ENCODE data around the gene ACOT2. TPM values are rescaled to one million over a fixed set of nuclear protein-coding genes. Genes with fewer than 3 reads are reported as not detected.
"Not testable (repeated sequence)": the region's sequence is repeated elsewhere in the genome, so short reads cannot be mapped to it uniquely, and the experiment has no call there.

Gene ACOT2
- total RNA-seq, 2 experiments from 2014 or later, result 7.9 to 11.7 TPM

DNA sequence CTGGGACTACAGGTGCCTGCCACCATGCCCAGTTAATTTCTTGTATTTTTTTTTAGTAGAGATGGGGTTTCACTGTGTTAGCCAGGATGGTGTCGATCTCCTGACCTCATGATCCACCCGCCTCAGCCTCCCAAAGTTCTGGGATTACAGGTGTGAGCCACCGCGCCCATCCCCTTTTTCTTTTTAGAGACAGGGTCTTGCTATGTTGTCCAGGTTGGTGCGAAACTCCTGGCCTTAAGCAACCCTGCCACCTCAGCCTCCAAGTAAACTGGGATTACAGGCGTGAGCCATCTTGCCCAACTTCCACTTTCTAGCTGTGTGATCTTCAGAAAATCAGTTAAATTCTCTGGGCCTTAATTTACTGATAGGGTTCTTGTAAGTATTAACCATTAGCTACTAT, 2.1 kb upstream of the ACOT2 start:
- BruUV-seq (replicated peaks); H3K4me3 ChIP-seq (ENCODE audit: low read depth, low read length, poor library complexity, severe bottlenecking); H3K4me2 ChIP-seq (ENCODE audit: low read length); H3K27ac ChIP-seq (ENCODE audit: low read depth, low read length, poor library complexity, severe bottlenecking); intact Hi-C loops (cut with micrococcal nuclease; ENCODE audit: unreplicated experiment); H3K36me3 ChIP-seq (ENCODE audit: insufficient read depth, low read length); H3K9me3 ChIP-seq (ENCODE audit: low read length); DNase-seq (ENCODE audit: low spot score); H4K20me1 ChIP-seq (ENCODE audit: insufficient read depth, low read length); H2AFZ ChIP-seq (ENCODE audit: low read length); CTCF ChIA-PET (ENCODE audit: unreplicated experiment); H3K79me2 ChIP-seq (ENCODE audit: insufficient read depth, low read depth, low read length); H3K9me2 ChIP-seq (ENCODE audit: insufficient read depth, low read length): not testable (repeated sequence)
- POLR2A ChIA-PET, result interaction anchor here (0.6 kb wide), 1 partner anchor 417 kb away, joined by 3 read pairs; no protein-coding TSS in a partner anchor
- H3K4me1 ChIP-seq (ENCODE audit: insufficient read depth, low read length, poor library complexity, severe bottlenecking), result peaks cover 18% of the 10 kb centered on the region

DNA sequence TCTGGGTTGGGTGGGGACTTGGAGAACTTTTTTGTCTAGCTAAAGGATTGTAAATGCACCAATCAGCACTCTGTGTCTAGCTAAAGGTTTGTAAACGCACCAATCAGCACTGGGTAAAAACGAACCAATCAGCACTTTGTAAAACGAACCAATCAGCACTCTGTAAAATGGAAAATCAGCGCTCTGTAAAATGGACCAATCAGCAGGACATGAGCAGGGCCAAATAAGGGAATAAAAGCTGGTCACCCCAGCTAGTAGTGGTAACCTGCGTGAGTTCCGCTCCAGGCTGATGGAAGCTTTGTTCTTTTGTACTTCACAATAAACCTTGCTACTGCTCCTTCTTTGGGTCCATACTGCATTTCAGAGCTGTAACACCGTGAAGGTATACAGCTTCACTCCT, 1.7 kb upstream of the ACOT2 start:
- no peak for DNase-seq (ENCODE audit: low spot score)
- no TSS peak for BruUV-seq (replicated peaks)
- intact Hi-C loops (cut with micrococcal nuclease; ENCODE audit: unreplicated experiment), result no loop called here
- peaks cover 7% of the 10 kb centered on the region; the same call in 1 of the 2 replicates for H3K9me3 ChIP-seq (ENCODE audit: low read length)
- peaks cover 18% of the 10 kb centered on the region for H3K4me1 ChIP-seq (ENCODE audit: insufficient read depth, low read length, poor library complexity, severe bottlenecking)
- peaks cover 7% of the 10 kb centered on the region; the same call in 1 of the 2 replicates for H3K79me2 ChIP-seq (ENCODE audit: insufficient read depth, low read depth, low read length)
- H3K9me2 ChIP-seq (ENCODE audit: insufficient read depth, low read length), result no peaks in the 10 kb centered on the region
- TF ChIP-seq, protein P1, sequence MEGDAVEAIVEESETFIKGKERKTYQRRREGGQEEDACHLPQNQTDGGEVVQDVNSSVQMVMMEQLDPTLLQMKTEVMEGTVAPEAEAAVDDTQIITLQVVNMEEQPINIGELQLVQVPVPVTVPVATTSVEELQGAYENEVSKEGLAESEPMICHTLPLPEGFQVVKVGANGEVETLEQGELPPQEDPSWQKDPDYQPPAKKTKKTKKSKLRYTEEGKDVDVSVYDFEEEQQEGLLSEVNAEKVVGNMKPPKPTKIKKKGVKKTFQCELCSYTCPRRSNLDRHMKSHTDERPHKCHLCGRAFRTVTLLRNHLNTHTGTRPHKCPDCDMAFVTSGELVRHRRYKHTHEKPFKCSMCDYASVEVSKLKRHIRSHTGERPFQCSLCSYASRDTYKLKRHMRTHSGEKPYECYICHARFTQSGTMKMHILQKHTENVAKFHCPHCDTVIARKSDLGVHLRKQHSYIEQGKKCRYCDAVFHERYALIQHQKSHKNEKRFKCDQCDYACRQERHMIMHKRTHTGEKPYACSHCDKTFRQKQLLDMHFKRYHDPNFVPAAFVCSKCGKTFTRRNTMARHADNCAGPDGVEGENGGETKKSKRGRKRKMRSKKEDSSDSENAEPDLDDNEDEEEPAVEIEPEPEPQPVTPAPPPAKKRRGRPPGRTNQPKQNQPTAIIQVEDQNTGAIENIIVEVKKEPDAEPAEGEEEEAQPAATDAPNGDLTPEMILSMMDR (conservative IDR thresholded peaks at IDR 0.05; ENCODE audit: low read length), result no peak
- no peak for TF ChIP-seq EZH2phosphoT487 (IDR thresholded peaks at IDR 0.05; ENCODE audit: borderline replicate concordance, low read depth, low read length)
- H3K4me2 ChIP-seq (ENCODE audit: low read length), result 0 out of 2 replicates have a peak overlapping the region, but pooled peaks have one; percentile 98
- H3K36me3 ChIP-seq (ENCODE audit: insufficient read depth, low read length), result peaks cover 3% of the 10 kb centered on the region; the same call in 1 of the 2 replicates
- CTCF ChIA-PET (ENCODE audit: unreplicated experiment), result no interaction called here
- no peak overlapping the region for H2AFZ ChIP-seq (ENCODE audit: low read length)
- no peak overlapping the region for H3K4me3 ChIP-seq (ENCODE audit: low read depth, low read length, poor library complexity, severe bottlenecking)
- POLR2A ChIA-PET, result interaction anchor here (0.6 kb wide), 1 partner anchor 417 kb away, joined by 3 read pairs; no protein-coding TSS in a partner anchor
- no peaks in the 10 kb centered on the region for H4K20me1 ChIP-seq (ENCODE audit: insufficient read depth, low read length)
- no peak overlapping the region for H3K27ac ChIP-seq (ENCODE audit: low read depth, low read length, poor library complexity, severe bottlenecking)

DNA sequence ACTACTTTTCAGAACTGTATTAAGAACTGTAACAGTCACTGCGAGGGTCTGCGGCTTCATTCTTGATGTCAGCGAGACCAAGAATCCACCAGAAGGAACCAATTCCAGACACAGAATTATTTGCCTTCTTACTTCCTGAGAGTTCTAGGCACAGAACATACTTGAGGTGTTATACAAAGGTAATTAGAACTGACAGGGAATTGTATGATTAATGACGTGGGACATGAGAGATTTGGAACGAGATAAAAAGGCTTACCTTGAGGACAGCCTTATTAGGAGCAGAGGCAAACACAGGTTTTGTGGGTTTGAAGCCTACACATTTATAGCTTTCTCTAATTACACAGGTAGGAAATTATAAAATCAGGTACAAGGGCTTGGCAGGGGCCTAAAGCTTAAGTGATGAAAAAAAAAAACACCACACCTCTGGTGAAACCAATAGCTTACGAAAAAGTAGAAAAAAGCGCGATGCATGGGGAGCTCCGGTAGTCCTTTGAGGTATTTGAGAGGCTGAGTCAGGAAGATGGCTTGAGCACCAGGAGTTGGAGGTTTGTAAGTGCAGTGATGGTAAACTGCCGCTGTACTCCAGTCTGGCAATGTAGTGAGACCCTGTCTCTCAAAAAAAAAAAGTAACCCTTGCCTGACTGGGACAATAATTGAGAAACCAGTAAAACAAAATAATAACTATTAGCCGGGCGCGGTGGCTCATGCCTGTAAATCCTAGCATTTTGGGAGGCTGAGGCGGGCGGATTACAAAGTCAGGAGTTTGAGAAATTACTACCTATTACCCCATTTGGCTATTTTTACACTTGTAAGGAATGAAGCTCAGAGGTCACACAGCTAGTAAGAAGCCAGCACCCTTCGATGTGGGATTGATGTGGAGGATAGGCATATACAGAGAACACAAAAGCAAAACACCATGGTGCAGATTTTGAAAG, 795 bp upstream of the ACOT2 start:
- Histone ChIP-seq H2AFZ (ENCODE audit: low read length) (peak overlapping the region; percentile 86; the same call in 1 of the 2 replicates), H4K20me1 (ENCODE audit: insufficient read depth, low read length) (no peaks in the 10 kb centered on the region), H3K4me2 (ENCODE audit: low read length) (peak overlapping the region; percentile 98), H3K4me3 (ENCODE audit: low read depth, low read length, poor library complexity, severe bottlenecking) (peak overlapping the region; percentile 73), H3K4me1 (ENCODE audit: insufficient read depth, low read length, poor library complexity, severe bottlenecking) (peaks cover 18% of the 10 kb centered on the region), H3K9me2 (ENCODE audit: insufficient read depth, low read length) (no peaks in the 10 kb centered on the region), H3K27ac (ENCODE audit: low read depth, low read length, poor library complexity, severe bottlenecking) (no peak overlapping the region), H3K36me3 (ENCODE audit: insufficient read depth, low read length) (peaks cover 3% of the 10 kb centered on the region; the same call in 1 of the 2 replicates), H3K79me2 (ENCODE audit: insufficient read depth, low read depth, low read length) (peaks cover 7% of the 10 kb centered on the region; the same call in 1 of the 2 replicates), H3K9me3 (ENCODE audit: low read length) (peaks cover 7% of the 10 kb centered on the region; the same call in 1 of the 2 replicates)
- POLR2A ChIA-PET, result interaction anchor here (0.6 to 1.4 kb wide), 6 partner anchors 69 to 544 kb away, joined by 3 to 4 read pairs (median 3); no protein-coding TSS in a partner anchor
- CTCF ChIA-PET (ENCODE audit: unreplicated experiment), result no interaction called here
- no TSS peak for BruUV-seq (replicated peaks)
- intact Hi-C loops (cut with micrococcal nuclease; ENCODE audit: unreplicated experiment), result no loop called here
- DNase-seq (ENCODE audit: low spot score), result no peak
- TF ChIP-seq, protein P1 (conservative IDR thresholded peaks at IDR 0.05; ENCODE audit: low read length), result no peak
- no peak for TF ChIP-seq EZH2phosphoT487 (IDR thresholded peaks at IDR 0.05; ENCODE audit: borderline replicate concordance, low read depth, low read length)

DNA sequence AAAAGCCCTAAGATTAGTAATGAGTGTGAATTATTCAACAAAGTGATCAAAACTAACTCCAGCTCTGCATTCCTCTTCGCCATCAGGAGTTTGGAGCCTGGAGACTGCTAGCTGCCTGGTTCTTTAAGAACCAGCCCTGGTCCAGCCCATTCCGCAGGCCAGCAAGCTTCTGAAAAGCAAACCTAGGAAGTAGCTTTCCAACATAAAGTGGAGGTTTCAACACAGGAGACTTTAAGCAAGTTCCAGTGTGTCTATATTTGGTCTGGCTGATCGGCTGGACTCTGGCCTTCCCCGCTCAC, 178 bp upstream of the ACOT2 start:
- BruUV-seq (replicated peaks), result TSS peak; percentile 80
- Histone ChIP-seq H2AFZ (ENCODE audit: low read length) (peak overlapping the region; percentile 86; the same call in 1 of the 2 replicates), H3K4me2 (ENCODE audit: low read length) (peak overlapping the region; percentile 98), H3K4me3 (ENCODE audit: low read depth, low read length, poor library complexity, severe bottlenecking) (peak overlapping the region; percentile 73), H3K27ac (ENCODE audit: low read depth, low read length, poor library complexity, severe bottlenecking) (peak overlapping the region; percentile 55), H3K4me1 (ENCODE audit: insufficient read depth, low read length, poor library complexity, severe bottlenecking) (peaks cover 18% of the 10 kb centered on the region)
- H3K9me2 ChIP-seq (ENCODE audit: insufficient read depth, low read length); H3K36me3 ChIP-seq (ENCODE audit: insufficient read depth, low read length); DNase-seq (ENCODE audit: low spot score); CTCF ChIA-PET (ENCODE audit: unreplicated experiment); intact Hi-C loops (cut with micrococcal nuclease; ENCODE audit: unreplicated experiment); H3K79me2 ChIP-seq (ENCODE audit: insufficient read depth, low read depth, low read length); H4K20me1 ChIP-seq (ENCODE audit: insufficient read depth, low read length); H3K9me3 ChIP-seq (ENCODE audit: low read length): not testable (repeated sequence)
- POLR2A ChIA-PET, result interaction anchor here (0.6 to 1.4 kb wide), 6 partner anchors 69 to 544 kb away, joined by 3 to 4 read pairs (median 3); no protein-coding TSS in a partner anchor
